Parathyroid adenoma (tissue), 2 donors: ENCODE data around the gene NTN1.
A peak's percentile ranks its signal among the peaks of the same experiment; 100 is the strongest.

Source experiments
- H2AFZ ChIP-seq: fragments of 300-600 bp; sonication (generic); one replicate; pipeline ENCODE4 v1.7.0; 2017; ENCODE audit warnings: antibody characterized with exemption, mild to moderate bottlenecking
- H3K27ac ChIP-seq: fragments of 300-600 bp; sonication (generic); one replicate; pipeline ENCODE4 v1.7.0; 2017
- H3K27me3 ChIP-seq: fragments of 300-600 bp; sonication (generic); one replicate; pipeline ENCODE4 v1.7.0; 2017; ENCODE audit warnings: low read length; ENCODE audit not compliant: control insufficient read depth, insufficient read depth
- H3K36me3 ChIP-seq: fragments of 300-600 bp; sonication (generic); one replicate; pipeline ENCODE4 v1.7.0; 2017; ENCODE audit warnings: low read length; ENCODE audit not compliant: control insufficient read depth, insufficient read depth
- H3K4me1 ChIP-seq: fragments of 300-600 bp; sonication (generic); one replicate; pipeline ENCODE4 v1.7.0; 2017; ENCODE audit warnings: control low read depth
- H3K4me2 ChIP-seq: fragments of 300-600 bp; sonication (generic); one replicate; pipeline ENCODE4 v1.7.0; 2017; ENCODE audit warnings: low read length
- H3K4me3 ChIP-seq: fragments of 300-600 bp; sonication (generic); one replicate; pipeline ENCODE4 v1.7.0; 2017; ENCODE audit warnings: low read depth, low read length
- H3K79me2 ChIP-seq: fragments of 300-600 bp; sonication (generic); one replicate; pipeline ENCODE4 v1.7.0; 2017; ENCODE audit warnings: control low read depth
- H3K9ac ChIP-seq: fragments of 300-600 bp; sonication (generic); one replicate; pipeline ENCODE4 v1.7.0; 2017; ENCODE audit warnings: mild to moderate bottlenecking
- H3K9me3 ChIP-seq: fragments of 300-600 bp; sonication (generic); one replicate; pipeline ENCODE4 v1.7.0; 2017; ENCODE audit warnings: low read length; ENCODE audit not compliant: control insufficient read depth
- CTCF ChIP-seq: fragments of 300-600 bp; sonication (generic); IDR thresholded peaks from one replicate; pipeline ENCODE4 v1.7.0; 2017; ENCODE audit warnings: antibody characterized with exemption, mild to moderate bottlenecking
- donor health status: primary hyperparathyroidism.

The NTN1 gene

GRCh38 chr17:9213303-9213640 is 192.0 kb downstream of the NTN1 start:
- H2AFZ ChIP-seq: no peak overlapping the region
- H3K4me3 ChIP-seq: no peak overlapping the region
- no peaks in the 10 kb centered on the region for H3K36me3 ChIP-seq
- no peak overlapping the region for H3K4me2 ChIP-seq
- no peaks in the 10 kb centered on the region for H3K27me3 ChIP-seq
- no peak overlapping the region for H3K9ac ChIP-seq
- H3K27ac ChIP-seq: no peak overlapping the region
- no peaks in the 10 kb centered on the region for H3K4me1 ChIP-seq
- no peaks in the 10 kb centered on the region for H3K9me3 ChIP-seq
- H3K79me2 ChIP-seq: no peaks in the 10 kb centered on the region
- TF ChIP-seq CTCF: no peak

GRCh38 chr17:9215465-9215864 is 194.2 kb downstream of the NTN1 start:
- no peak overlapping the region for H3K4me2 ChIP-seq
- H3K79me2 ChIP-seq: no peaks in the 10 kb centered on the region
- no peaks in the 10 kb centered on the region for H3K36me3 ChIP-seq
- H2AFZ ChIP-seq: no peak overlapping the region
- H3K4me1 ChIP-seq: no peaks in the 10 kb centered on the region
- H3K27ac ChIP-seq: no peak overlapping the region
- H3K9me3 ChIP-seq: no peaks in the 10 kb centered on the region
- no peak overlapping the region for H3K4me3 ChIP-seq
- no peak overlapping the region for H3K9ac ChIP-seq
- H3K27me3 ChIP-seq: no peaks in the 10 kb centered on the region
- TF ChIP-seq CTCF: no peak

- H3K4me2 ChIP-seq: no peak overlapping the region
- no peaks in the 10 kb centered on the region for H3K4me1 ChIP-seq
- no peaks in the 10 kb centered on the region for H3K9me3 ChIP-seq
- H3K36me3 ChIP-seq: no peaks in the 10 kb centered on the region
- no peak overlapping the region for H3K9ac ChIP-seq
- no peak overlapping the region for H3K27ac ChIP-seq
- H3K79me2 ChIP-seq: no peaks in the 10 kb centered on the region
- H2AFZ ChIP-seq: peak overlapping the region; percentile 14
- no peak overlapping the region for H3K4me3 ChIP-seq
- no peak for TF ChIP-seq CTCF
- no peaks in the 10 kb centered on the region for H3K27me3 ChIP-seq
Observed at GRCh38 chr17:9217151-9218056, 196.1 kb downstream of the NTN1 start.

GRCh38 chr17:9218064-9218635 is 196.8 kb downstream of the NTN1 start:
- no peak overlapping the region for H3K27ac ChIP-seq

More at GRCh38 chr17:9218064-9218635, 196.8 kb downstream of the NTN1 start:
- Histone ChIP-seq H3K9ac (no peak overlapping the region), H3K9me3 (no peaks in the 10 kb centered on the region), H2AFZ (no peak overlapping the region), H3K79me2 (no peaks in the 10 kb centered on the region), H3K4me2 (no peak overlapping the region), H3K4me3 (no peak overlapping the region), H3K4me1 (no peaks in the 10 kb centered on the region), H3K27me3 (no peaks in the 10 kb centered on the region), H3K36me3 (no peaks in the 10 kb centered on the region)
- no peak for TF ChIP-seq CTCF
